H1 (cell line): ENCODE results near the gene CAP2. TPM values are rescaled to one million over a fixed set of nuclear protein-coding genes. Genes with fewer than 3 reads are reported as not detected.

Source experiments
- CTCF ChIA-PET: fragments of 300-600 bp; sonication (Branson Sonifier 250); formaldehyde crosslinking; loops from one replicate; lab custom pipeline; 2021; ENCODE audit not compliant: partially characterized antibody; lab: Charles Lee
- POLR2A ChIA-PET: fragments of 300-600 bp; sonication (Branson Sonifier 250); formaldehyde crosslinking; loops from one replicate; lab custom pipeline; 2021; ENCODE audit warnings: inconsistent platforms; ENCODE audit not compliant: partially characterized antibody; lab: Charles Lee
- DNase-seq, 2 experiments: peaks; one replicate each; pipeline versions ENCODE4 v3.0.0 to v3.0.0-alpha.2; 2010 to 2022; ENCODE audit warnings: low spot score in 2 of 2, low read depth in 1 of 2, mixed read lengths in 1 of 2
- FAIRE-seq: peaks from 2 replicates; lab custom pipeline; 2011; peaks lifted over from hg19 to GRCh38; lab: Jason Lieb, UNC
- H2AFZ ChIP-seq: 2 replicates; pipeline ENCODE4 v1.8.1; 2012; ENCODE audit warnings: low read length, inconsistent platforms
- H2AK5ac ChIP-seq: 2 replicates; pipeline ENCODE4 v1.6.1; 2013; ENCODE audit warnings: low read depth, low read length
- H2BK120ac ChIP-seq: replicated peaks from 2 replicates; pipeline ENCODE3; 2013; ENCODE audit warnings: low read depth, low read length, inconsistent platforms
- H2BK12ac ChIP-seq: 2 replicates; pipeline ENCODE4 v1.6.1; 2013; ENCODE audit warnings: low read depth, low read length
- H2BK15ac ChIP-seq: 2 replicates; pipeline ENCODE4 v1.6.1; 2013; ENCODE audit warnings: low read length
- H2BK20ac ChIP-seq: 2 replicates; pipeline ENCODE4 v1.6.1; 2013; ENCODE audit warnings: low read length
- H2BK5ac ChIP-seq: 2 replicates; pipeline ENCODE4 v1.6.1; 2013; ENCODE audit warnings: low read depth, low read length
- H3K14ac ChIP-seq: 2 replicates; pipeline ENCODE4 v1.6.1; 2013; ENCODE audit warnings: inconsistent platforms; ENCODE audit not compliant: insufficient read length
- H3K18ac ChIP-seq: 2 replicates; pipeline ENCODE4 v1.6.1; 2013; ENCODE audit warnings: low read length; ENCODE audit errors: extremely low read depth
- H3K23ac ChIP-seq: 2 replicates; pipeline ENCODE4 v1.6.1; 2013; ENCODE audit warnings: inconsistent platforms; ENCODE audit not compliant: insufficient read length
- H3K23me2 ChIP-seq: 2 replicates; pipeline ENCODE4 v1.6.1; 2013; ENCODE audit warnings: low read depth, low read length
- H3K27ac ChIP-seq: 2 replicates; pipeline ENCODE4 v1.6.1; 2011; ENCODE audit warnings: low read depth, low read length, inconsistent platforms
- H3K27me3 ChIP-seq, 4 experiments: replicated peaks in 1 of 4; 1 replicate in 1 of 4; 2 replicates in 3 of 4; pipeline versions ENCODE4 v1.6.1 to v1.8.1; 2011 to 2013; ENCODE audit warnings: low read length in 3 of 4, mild to moderate bottlenecking in 3 of 4, inconsistent platforms in 2 of 4, mixed read lengths in 2 of 4, moderate library complexity in 1 of 4; ENCODE audit not compliant: control insufficient read depth in 3 of 4, insufficient read depth in 3 of 4; ENCODE audit errors: extremely low read depth in 1 of 4
- H3K36me3 ChIP-seq, 4 experiments: 2 replicates each; pipeline versions ENCODE4 v1.6.1 to v1.8.1; 2011 to 2013; ENCODE audit warnings: mild to moderate bottlenecking in 4 of 4, low read length in 3 of 4, moderate library complexity in 2 of 4, control low read depth in 1 of 4, inconsistent platforms in 1 of 4; ENCODE audit not compliant: insufficient read depth in 4 of 4, control insufficient read depth in 2 of 4
- H3K4ac ChIP-seq: replicated peaks from 2 replicates; pipeline ENCODE3; 2013; ENCODE audit warnings: low read length, low read depth, mixed read lengths, inconsistent platforms; ENCODE audit not compliant: insufficient read length
- H3K4me1 ChIP-seq, 4 experiments: replicated peaks in 1 of 4; 1 replicate in 1 of 4; 2 replicates in 3 of 4; pipeline versions ENCODE4 v1.6.1 to v1.8.1; 2011 to 2013; ENCODE audit warnings: low read length in 3 of 4, inconsistent platforms in 2 of 4, mixed read lengths in 1 of 4; ENCODE audit not compliant: insufficient read depth in 4 of 4, control insufficient read depth in 3 of 4
- H3K4me2 ChIP-seq, 2 experiments: 2 replicates each; pipeline versions ENCODE4 v1.6.1 to v1.8.1; 2011 to 2013; ENCODE audit warnings: low read depth in 2 of 2, low read length in 2 of 2, control low read depth in 1 of 2, inconsistent platforms in 1 of 2, mild to moderate bottlenecking in 1 of 2; ENCODE audit not compliant: insufficient read depth in 1 of 2
- H3K4me3 ChIP-seq, 4 experiments: fragments of 200-600, 300-600 bp in 1 of 4; sonication (generic), shearing (Covaris generic), sonication (Bioruptor Twin) in 1 of 4; 2 replicates each; pipeline versions ENCODE4 v1.5.1 to v1.8.1; 2011 to 2016; ENCODE audit warnings: low read length in 4 of 4, low read depth in 3 of 4, control low read depth in 2 of 4, inconsistent platforms in 2 of 4, mild to moderate bottlenecking in 2 of 4, mixed read lengths in 1 of 4, moderate library complexity in 1 of 4; ENCODE audit not compliant: insufficient read depth in 2 of 4; ENCODE audit errors: extremely low read depth in 1 of 4
- H3K56ac ChIP-seq: replicated peaks from 2 replicates; pipeline ENCODE3; 2013; ENCODE audit warnings: low read depth, mild to moderate bottlenecking, mixed read lengths, low read length, inconsistent platforms; ENCODE audit not compliant: insufficient read length
- H3K79me1 ChIP-seq: 2 replicates; pipeline ENCODE4 v1.6.1; 2013; ENCODE audit warnings: low read depth, low read length, control low read depth
- H3K79me2 ChIP-seq, 2 experiments: 2 replicates each; pipeline versions ENCODE4 v1.6.1 to v1.8.1; 2012 to 2013; ENCODE audit warnings: low read length in 2 of 2, mild to moderate bottlenecking in 2 of 2, inconsistent platforms in 1 of 2; ENCODE audit not compliant: insufficient read depth in 2 of 2, control insufficient read depth in 1 of 2
- H3K9ac ChIP-seq, 4 experiments: replicated peaks in 1 of 4; 1 replicate in 1 of 4; 2 replicates in 3 of 4; pipeline versions ENCODE4 v1.6.1 to v1.8.1; 2011 to 2013; ENCODE audit warnings: low read depth in 3 of 4, low read length in 3 of 4, control low read depth in 2 of 4, mild to moderate bottlenecking in 2 of 4, moderate library complexity in 2 of 4, inconsistent platforms in 1 of 4; ENCODE audit errors: extremely low read depth in 1 of 4
- H3K9me3 ChIP-seq, 2 experiments: 2 replicates each; pipeline versions ENCODE4 v1.6.1 to v1.8.1; 2012 to 2013; ENCODE audit warnings: mild to moderate bottlenecking in 2 of 2, moderate library complexity in 2 of 2, control low read depth in 1 of 2, inconsistent platforms in 1 of 2, low read depth in 1 of 2, low read length in 1 of 2, mixed read lengths in 1 of 2; ENCODE audit not compliant: insufficient read depth in 2 of 2
- H4K20me1 ChIP-seq, 2 experiments: replicated peaks in 1 of 2; 2 replicates each; pipeline versions ENCODE3 to v1.8.1; 2011 to 2013; ENCODE audit warnings: inconsistent platforms in 2 of 2, low read length in 2 of 2, mild to moderate bottlenecking in 1 of 2; ENCODE audit not compliant: insufficient read depth in 2 of 2, control insufficient read depth in 1 of 2
- H4K5ac ChIP-seq: 2 replicates; pipeline ENCODE4 v1.6.1; 2013; ENCODE audit warnings: low read length, low read depth, mixed read lengths, inconsistent platforms; ENCODE audit not compliant: insufficient read length
- H4K8ac ChIP-seq: 2 replicates; pipeline ENCODE4 v1.8.0; 2013; ENCODE audit warnings: mild to moderate bottlenecking, moderate library complexity, low read length, inconsistent platforms; ENCODE audit not compliant: insufficient read depth; ENCODE audit errors: extremely low read depth
- H4K91ac ChIP-seq: replicated peaks from 2 replicates; pipeline ENCODE3; 2013; ENCODE audit warnings: low read length, mixed read lengths, inconsistent platforms; ENCODE audit not compliant: insufficient read length
- BACH1 ChIP-seq: IDR thresholded peaks from 2 replicates; pipeline ENCODE4 v1.6.1; 2012; ENCODE audit warnings: low read length, improper control_type of control experiment
- KDM1A ChIP-seq: fragments of 200-600, 300-600 bp; sonication (generic); IDR thresholded peaks from 2 replicates; pipeline ENCODE4 v1.7.1; 2016; ENCODE audit warnings: mild to moderate bottlenecking, low read length, borderline replicate concordance
- RNF2 ChIP-seq: fragments of 200-900, 300-1000 bp; sonication (generic); IDR thresholded peaks from 2 replicates; pipeline ENCODE4 v1.7.1; 2016; ENCODE audit warnings: borderline replicate concordance, low read depth, mild to moderate bottlenecking, antibody characterized with exemption, low read length; ENCODE audit not compliant: poor library complexity, severe bottlenecking; ENCODE audit errors: missing control alignments
- TAF7 ChIP-seq: optimal IDR thresholded peaks from 2 replicates; pipeline ENCODE3; 2011; ENCODE audit warnings: low read depth, mild to moderate bottlenecking, inconsistent platforms, low read length, moderate library complexity, borderline replicate concordance
- TCF12 ChIP-seq: IDR thresholded peaks from 2 replicates; pipeline ENCODE4 v1.6.1; 2011; ENCODE audit warnings: low read depth, mild to moderate bottlenecking, low read length
- WGBS, 2 experiments: shearing (Covaris generic) in 1 of 2; methylation state at CpG; one replicate each; pipeline versions ENCODE4 v1.1.6 to v1.1.7; 2013 to 2015; ENCODE audit warnings: low lambda C conversion rate in 2 of 2, mixed read lengths in 2 of 2, inconsistent platforms in 1 of 2, low coverage in 1 of 2, missing lambda C conversion rate in 1 of 2; ENCODE audit not compliant: insufficient replicate concordance in 2 of 2, insufficient coverage in 1 of 2, insufficient read length in 1 of 2; ENCODE audit errors: extremely low coverage in 1 of 2, missing lambda C conversion rate in 1 of 2; 5-methylcytosine and 5-hydroxymethylcytosine counted together
- polyA plus RNA-seq, 7 experiments: library from polyadenylated mRNA; depleted of rRNA in 3 of 7; stranded (reverse) in 5 of 7; unstranded in 2 of 7; fragments of >200 nt in 5 of 7; fragments of 200-250 nt in 2 of 7; gene quantifications; 1 replicate in 5 of 7; 2 replicates in 1 of 7; 4 replicates in 1 of 7; pipeline versions ENCODE4 v1.2.1 to v1.2.3, GENCODE V29; 2011 to 2013; ENCODE audit warnings: missing spikeins in 2 of 7, mixed read lengths in 2 of 7
- total RNA-seq: library from RNA; stranded (reverse); fragmentation: NEBNext Ultra II Directional; extraction: Animal tissue kit (Norgen Biotek cat#: 25700); gene quantifications from 2 replicates; pipeline ENCODE4 v1.2.1, GENCODE V29; 2021
- TF ChIP-seq, protein P1 (sequence below): IDR thresholded peaks from 2 replicates; pipeline ENCODE4 v1.6.1; 2012; ENCODE audit warnings: inconsistent platforms

Gene CAP2
- total and polyA plus RNA-seq, 2 of the 8 experiments (the other 6 are each of a cell fraction or from before 2014, with no cell fraction given): 7.2 to 10.0 TPM

DNA sequence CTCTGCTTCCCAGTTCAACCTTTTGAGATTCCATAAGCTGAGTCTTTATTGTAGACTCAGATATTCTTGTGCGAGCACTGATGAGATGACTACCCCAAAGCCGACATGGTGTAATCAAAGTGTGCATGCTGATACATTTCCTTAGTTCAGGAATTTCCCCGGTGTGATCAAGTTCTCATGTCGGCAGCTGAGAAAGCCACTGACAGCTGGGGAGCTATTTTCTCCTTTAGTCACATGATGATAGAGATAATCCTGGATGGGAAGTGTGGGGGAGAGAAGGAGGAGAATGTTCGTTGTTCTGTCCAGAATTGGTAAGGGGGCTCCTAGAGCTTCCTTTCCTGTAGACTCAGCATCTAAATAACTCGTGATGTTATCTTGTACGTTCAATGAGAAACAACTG lies 7.7 kb upstream of the CAP2 start:
- H4K91ac ChIP-seq: no peak overlapping the region
- H3K56ac ChIP-seq: no peak overlapping the region
- H3K23ac ChIP-seq: no peak overlapping the region
- no peak overlapping the region for H2BK120ac ChIP-seq
- FAIRE-seq (no peak), DNase-seq (no peak)
- no peak overlapping the region for H3K14ac ChIP-seq
- TF ChIP-seq BACH1 (no peak), TCF12 (no peak), KDM1A (no peak), RNF2 (no peak), TAF7 (no peak)
- TF ChIP-seq, protein P1, sequence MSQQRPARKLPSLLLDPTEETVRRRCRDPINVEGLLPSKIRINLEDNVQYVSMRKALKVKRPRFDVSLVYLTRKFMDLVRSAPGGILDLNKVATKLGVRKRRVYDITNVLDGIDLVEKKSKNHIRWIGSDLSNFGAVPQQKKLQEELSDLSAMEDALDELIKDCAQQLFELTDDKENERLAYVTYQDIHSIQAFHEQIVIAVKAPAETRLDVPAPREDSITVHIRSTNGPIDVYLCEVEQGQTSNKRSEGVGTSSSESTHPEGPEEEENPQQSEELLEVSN: no peak
- H2BK5ac ChIP-seq: no peak overlapping the region
- H4K20me1 ChIP-seq: no peaks in the 10 kb centered on the region
- H3K9me3 ChIP-seq: no peaks in the 10 kb centered on the region
- no peak overlapping the region for H3K9ac ChIP-seq
- H3K4me1 ChIP-seq: no peaks in the 10 kb centered on the region
- H3K23me2 ChIP-seq: no peaks in the 10 kb centered on the region
- no peak overlapping the region for H3K4ac ChIP-seq
- ChIA-PET CTCF (no interaction called here), POLR2A (no interaction called here)
- H2BK20ac ChIP-seq: no peak overlapping the region
- no peak overlapping the region for H3K4me3 ChIP-seq
- 88% methylated on average over 7 of the region's 7 CpGs; no CpG with 5 or more reads in 1 of the 2 experiments for WGBS, 2 experiments
- no peak overlapping the region for H3K4me2 ChIP-seq
- no peaks in the 10 kb centered on the region for H3K79me1 ChIP-seq
- no peak overlapping the region for H2BK12ac ChIP-seq
- no peak overlapping the region for H4K8ac ChIP-seq
- no peak overlapping the region for H2BK15ac ChIP-seq
- H2AFZ ChIP-seq: no peak overlapping the region
- H2AK5ac ChIP-seq: no peak overlapping the region
- H3K18ac ChIP-seq: no peak overlapping the region
- no peak overlapping the region for H4K5ac ChIP-seq
- no peak overlapping the region for H3K27ac ChIP-seq
- H3K27me3 ChIP-seq: no peaks in the 10 kb centered on the region
- no peaks in the 10 kb centered on the region for H3K36me3 ChIP-seq
- no peaks in the 10 kb centered on the region for H3K79me2 ChIP-seq
